Measurements from ENCODE around the gene FUT2.
"Not testable (repeated sequence)": the region's sequence is repeated elsewhere in the genome, so short reads cannot be mapped to it uniquely, and the experiment has no call there.

GRCh38 chr19:48718106-48718505 is 22.3 kb downstream of the FUT2 start:
- not testable (repeated sequence) for TF ChIP-seq TAF1 (IDR thresholded peaks at IDR 0.05; ENCODE audit: low read depth); CTCF (IDR thresholded peaks at IDR 0.05; ENCODE audit: poor library complexity, severe bottlenecking); POLR2AphosphoS5 (IDR thresholded peaks at IDR 0.05); MXI1 (conservative IDR thresholded peaks at IDR 0.05; ENCODE audit: poor library complexity, severe bottlenecking); EZH2 (IDR thresholded peaks at IDR 0.05; ENCODE audit: borderline replicate concordance, insufficient read depth, low read length, poor library complexity, severe bottlenecking); SMC3 (conservative IDR thresholded peaks at IDR 0.05; ENCODE audit: poor library complexity); EP300 (conservative IDR thresholded peaks at IDR 0.05; ENCODE audit: poor library complexity, severe bottlenecking)

All from neural cell (in vitro differentiated cells).